AG10803 (cell line): ENCODE data around the gene LRRC28.
A peak's percentile ranks its signal among the peaks of the same experiment; 100 is the strongest.

ENCODE experiments used
- DNase-seq: peaks from one replicate; pipeline ENCODE4 v3.0.0; 2010; ENCODE audit warnings: low read depth
- H3K4me3 ChIP-seq: 2 replicates; pipeline ENCODE4 v1.5.1; 2011; ENCODE audit warnings: mild to moderate bottlenecking, low read length, control low read depth
- TF ChIP-seq, protein P1 (sequence below): conservative IDR thresholded peaks from 2 replicates; pipeline ENCODE4 v1.5.1; 2011; ENCODE audit warnings: mild to moderate bottlenecking, low read length, control low read depth, inconsistent platforms

The LRRC28 gene

DNA sequence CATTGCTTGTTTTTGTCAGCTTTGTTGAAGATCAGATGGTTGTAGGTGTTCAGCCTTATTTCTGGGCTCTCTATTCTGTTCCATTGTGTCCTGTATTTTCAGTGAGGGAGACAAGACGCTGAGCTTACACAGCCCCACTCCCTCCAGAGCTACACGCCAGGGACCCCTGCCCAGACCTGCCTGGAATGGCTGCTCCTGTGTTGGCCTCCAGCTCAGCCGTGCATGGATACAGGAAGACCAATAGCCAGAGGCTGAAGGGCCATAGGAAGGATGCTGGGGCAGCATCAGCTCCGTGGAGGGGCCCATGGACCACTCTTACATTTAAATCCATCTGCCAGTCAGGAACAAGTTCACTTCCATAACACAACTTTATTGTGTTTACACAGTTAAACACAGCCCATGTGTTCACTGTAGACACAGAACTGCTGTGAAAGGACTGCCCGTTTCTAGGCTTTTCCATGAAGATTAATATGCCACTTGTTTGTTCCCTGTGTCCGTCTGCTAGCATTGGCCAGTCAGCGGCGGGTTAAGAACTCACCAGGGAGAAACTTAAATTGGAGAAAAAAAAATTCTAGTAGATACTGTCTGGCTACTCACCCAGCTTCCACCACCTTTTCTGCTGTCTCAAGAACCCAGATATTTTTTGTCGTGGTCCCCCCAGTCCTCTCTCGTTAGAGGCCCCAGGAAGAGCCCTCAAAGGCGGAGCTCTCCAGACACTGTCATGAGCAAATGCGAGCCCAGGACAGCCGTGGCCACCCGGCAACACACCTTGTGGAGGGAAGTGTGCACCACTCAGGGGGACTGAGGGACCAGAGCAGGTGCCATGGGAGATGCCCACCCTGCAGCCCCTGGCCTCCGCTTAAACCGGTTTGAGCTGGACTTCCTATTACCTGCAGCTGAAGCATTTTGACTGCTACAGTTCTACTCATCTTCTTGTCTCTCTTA, 172.2 kb downstream of the LRRC28 start:
- DNase-seq = no peak
- H3K4me3 ChIP-seq = no peak overlapping the region
- TF ChIP-seq, protein P1, sequence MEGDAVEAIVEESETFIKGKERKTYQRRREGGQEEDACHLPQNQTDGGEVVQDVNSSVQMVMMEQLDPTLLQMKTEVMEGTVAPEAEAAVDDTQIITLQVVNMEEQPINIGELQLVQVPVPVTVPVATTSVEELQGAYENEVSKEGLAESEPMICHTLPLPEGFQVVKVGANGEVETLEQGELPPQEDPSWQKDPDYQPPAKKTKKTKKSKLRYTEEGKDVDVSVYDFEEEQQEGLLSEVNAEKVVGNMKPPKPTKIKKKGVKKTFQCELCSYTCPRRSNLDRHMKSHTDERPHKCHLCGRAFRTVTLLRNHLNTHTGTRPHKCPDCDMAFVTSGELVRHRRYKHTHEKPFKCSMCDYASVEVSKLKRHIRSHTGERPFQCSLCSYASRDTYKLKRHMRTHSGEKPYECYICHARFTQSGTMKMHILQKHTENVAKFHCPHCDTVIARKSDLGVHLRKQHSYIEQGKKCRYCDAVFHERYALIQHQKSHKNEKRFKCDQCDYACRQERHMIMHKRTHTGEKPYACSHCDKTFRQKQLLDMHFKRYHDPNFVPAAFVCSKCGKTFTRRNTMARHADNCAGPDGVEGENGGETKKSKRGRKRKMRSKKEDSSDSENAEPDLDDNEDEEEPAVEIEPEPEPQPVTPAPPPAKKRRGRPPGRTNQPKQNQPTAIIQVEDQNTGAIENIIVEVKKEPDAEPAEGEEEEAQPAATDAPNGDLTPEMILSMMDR = no peak

DNA sequence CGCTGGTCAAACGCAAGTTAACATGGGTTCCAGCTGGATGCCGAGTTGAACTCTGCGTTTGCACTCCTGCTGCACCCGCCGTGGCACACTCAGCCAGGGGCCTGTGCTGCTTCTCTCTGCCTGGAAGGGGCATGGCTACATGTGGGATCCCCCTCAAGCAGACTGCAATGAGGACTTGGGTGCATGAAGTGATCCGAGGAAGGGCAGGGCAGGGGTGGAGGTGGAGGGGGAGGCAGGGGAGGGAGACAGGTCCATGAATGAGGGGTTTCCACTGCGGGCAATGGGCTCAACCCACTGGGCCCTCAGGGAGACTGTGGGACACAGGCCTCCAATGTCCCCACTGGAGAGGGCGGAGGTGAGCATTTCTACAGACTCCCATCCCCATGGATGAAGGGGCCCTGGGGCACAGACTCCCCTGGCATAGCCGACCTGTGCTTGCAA, 172.9 kb downstream of the LRRC28 start:
- no peak for DNase-seq
- no peak overlapping the region for H3K4me3 ChIP-seq
- TF ChIP-seq, protein P1 = no peak

DNA sequence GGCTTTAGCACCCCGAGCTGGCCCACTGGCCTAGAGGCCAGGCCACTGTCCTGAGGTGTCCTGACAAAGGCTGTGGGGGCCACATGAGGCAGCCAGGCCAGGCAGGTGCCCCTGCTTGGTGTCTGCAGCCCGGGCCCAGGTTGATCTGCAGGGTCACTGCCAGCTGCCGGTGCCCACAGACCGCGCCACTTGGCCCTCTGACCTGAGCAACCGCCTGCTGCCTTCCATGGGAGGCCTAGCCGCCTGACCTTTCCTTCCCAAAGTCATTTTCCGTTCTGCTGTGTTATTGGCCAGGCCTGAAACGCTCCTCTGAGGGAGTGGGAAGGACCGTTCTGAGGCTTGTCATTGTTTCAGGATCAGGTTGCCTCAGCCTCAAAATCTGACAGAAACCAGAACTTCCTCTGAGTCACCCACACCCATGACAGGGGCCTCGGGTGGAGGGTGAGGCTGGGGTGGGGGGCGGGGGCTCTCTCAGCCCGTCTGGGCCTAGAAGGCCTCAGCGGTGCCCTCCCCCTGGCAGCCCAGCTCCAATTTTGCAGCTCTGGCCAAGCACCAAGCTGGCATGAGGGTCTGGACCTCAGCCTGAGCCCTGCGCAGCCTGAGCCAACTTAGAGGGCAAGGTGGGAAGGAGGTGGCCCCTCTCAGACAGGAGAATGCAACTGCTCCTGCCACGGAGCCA, 173.8 kb downstream of the LRRC28 start:
- TF ChIP-seq, protein P1 = no peak
- DNase-seq = peak; percentile 69

DNA sequence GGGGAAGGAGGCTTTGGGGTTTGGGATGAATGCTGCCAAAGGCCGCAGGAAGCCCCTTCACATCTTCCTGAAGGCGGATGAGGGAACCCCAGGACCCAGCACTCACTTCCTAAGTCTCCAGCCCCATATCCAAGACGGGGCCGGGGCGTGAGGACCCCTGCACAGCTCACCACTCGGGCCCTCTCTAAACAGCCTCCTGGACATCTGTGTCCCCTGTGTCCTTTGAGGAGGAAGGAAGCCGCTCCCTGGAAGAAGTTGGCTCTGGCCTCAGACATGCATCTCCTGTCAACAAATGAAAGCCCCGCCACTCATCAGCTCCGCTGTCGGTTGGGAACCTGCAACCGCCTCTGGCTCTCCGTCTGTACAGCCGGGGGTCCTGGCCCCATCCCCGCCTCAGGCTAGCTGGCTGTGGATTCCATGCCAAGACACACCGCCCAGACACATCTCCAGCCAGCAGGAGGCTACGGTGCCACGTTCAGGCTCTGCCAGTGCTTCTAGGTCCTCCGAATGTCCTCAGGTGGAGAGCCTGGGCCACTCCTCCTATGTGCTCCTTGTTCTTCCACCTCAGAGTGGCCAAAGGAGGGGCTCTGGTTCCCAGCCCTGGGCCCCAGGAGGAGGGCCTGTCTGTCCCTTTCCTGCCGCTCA, 174.5 kb downstream of the LRRC28 start:
- no peak for DNase-seq
- no peak overlapping the region for H3K4me3 ChIP-seq
- TF ChIP-seq, protein P1 = peak; percentile 27

More for the DNA sequence above, 173.8 kb downstream of the LRRC28 start:
- H3K4me3 ChIP-seq = no peak overlapping the region

DNA sequence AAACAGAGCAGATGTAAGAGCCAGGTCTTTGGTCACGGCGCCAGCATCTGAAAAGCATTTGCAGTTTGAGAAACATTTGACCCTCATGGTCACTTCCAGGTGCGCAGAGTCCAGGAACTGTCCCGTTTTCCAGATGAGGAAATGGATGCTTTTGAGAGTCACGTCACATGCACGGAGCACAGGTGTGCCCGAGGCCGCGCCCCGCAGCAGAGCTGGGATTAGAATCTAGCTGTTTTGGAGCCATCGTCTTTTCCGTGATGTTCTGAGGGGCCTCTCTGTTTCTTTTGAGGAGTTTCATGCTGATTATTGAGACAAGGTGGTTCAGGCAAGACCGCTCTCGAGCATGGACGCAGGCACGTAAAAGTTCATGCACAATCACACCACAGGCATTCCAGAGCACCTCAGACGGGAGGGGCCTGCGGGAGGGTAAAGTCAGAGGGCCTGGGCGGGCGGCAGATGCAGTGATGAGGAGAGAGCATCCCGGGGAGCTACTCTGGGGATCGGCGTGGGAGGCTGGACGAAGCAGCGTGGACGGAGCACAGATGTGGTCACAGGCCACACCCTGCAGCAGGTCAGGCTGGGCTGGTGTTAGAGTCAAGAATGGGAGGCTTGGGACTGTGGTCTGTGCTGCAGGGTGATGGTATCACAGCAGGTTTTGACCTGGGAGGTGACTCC, 175.3 kb downstream of the LRRC28 start:
- no peak overlapping the region for H3K4me3 ChIP-seq
- DNase-seq = no peak
- TF ChIP-seq, protein P1 = no peak

DNA sequence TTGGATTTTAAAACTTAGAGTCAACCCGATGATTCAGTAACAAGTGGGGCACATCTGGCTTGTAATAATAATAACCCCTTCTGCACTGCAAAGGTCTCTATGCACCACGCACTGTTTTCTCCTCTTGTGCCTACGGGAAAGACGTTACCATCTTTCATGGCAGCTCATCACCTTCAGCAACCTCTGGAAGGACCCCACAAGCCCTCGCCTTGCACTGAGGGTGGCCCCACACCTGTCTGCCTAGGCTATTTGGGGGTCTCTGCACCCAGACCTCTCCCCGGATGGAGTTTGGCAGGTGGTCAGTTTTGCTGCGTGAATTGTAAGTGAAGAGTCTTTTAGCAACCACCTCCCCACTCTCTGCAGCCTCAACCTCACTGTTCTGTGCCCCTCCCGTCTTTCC, 175.9 kb downstream of the LRRC28 start:
- no peak overlapping the region for H3K4me3 ChIP-seq
- no peak for DNase-seq
- TF ChIP-seq, protein P1 = no peak
